ENCODE data around the gene CLNK. TPM values are rescaled to one million over a fixed set of nuclear protein-coding genes. Genes with fewer than 3 reads are reported as not detected.
A peak's percentile ranks its signal among the peaks of the same experiment; 100 is the strongest.
"Not testable (repeated sequence)": the region's sequence is repeated elsewhere in the genome, so short reads cannot be mapped to it uniquely, and the experiment has no call there.

The CLNK gene
- total RNA-seq, 1 experiment from 2014 or later, result not detected

GRCh38 chr4:10576236-10576635, 108.3 kb downstream of the CLNK start:
- no peak overlapping the region for H3K27ac ChIP-seq
- no peaks in the 10 kb centered on the region for H3K36me3 ChIP-seq

GRCh38 chr4:10575414-10575813, 109.2 kb downstream of the CLNK start:
- Histone ChIP-seq H3K27me3 (peaks cover 11% of the 10 kb centered on the region), H3K9me3 (replicated peaks) (no peaks in the 10 kb centered on the region), H3K36me3 (no peaks in the 10 kb centered on the region), H3K4me3 (no peak overlapping the region), H3K4me1 (no peaks in the 10 kb centered on the region), H3K27ac (no peak overlapping the region)
- no peak for DNase-seq

More at GRCh38 chr4:10576236-10576635, 108.3 kb downstream of the CLNK start:
- no peaks in the 10 kb centered on the region for H3K4me1 ChIP-seq
- no peaks in the 10 kb centered on the region for H3K9me3 ChIP-seq (replicated peaks)
- no peak overlapping the region for H3K4me3 ChIP-seq
- peaks cover 10% of the 10 kb centered on the region; the same call in 1 of the 2 replicates for H3K27me3 ChIP-seq
- no peak for DNase-seq

- H3K27me3 ChIP-seq, result peaks cover 14% of the 10 kb centered on the region
- H3K36me3 ChIP-seq; DNase-seq; H3K9me3 ChIP-seq (replicated peaks); H3K4me3 ChIP-seq; H3K4me1 ChIP-seq; H3K27ac ChIP-seq: not testable (repeated sequence)
Measured at GRCh38 chr4:10574553-10574952, 110.0 kb downstream of the CLNK start.

- H3K4me1 ChIP-seq, result no peaks in the 10 kb centered on the region
- H3K36me3 ChIP-seq, result no peaks in the 10 kb centered on the region
- peaks cover 14% of the 10 kb centered on the region for H3K27me3 ChIP-seq
- no peak for DNase-seq
- no peaks in the 10 kb centered on the region for H3K9me3 ChIP-seq (replicated peaks)
- no peak overlapping the region for H3K27ac ChIP-seq
- no peak overlapping the region for H3K4me3 ChIP-seq
Measured at GRCh38 chr4:10571909-10572308, 112.7 kb downstream of the CLNK start.

GRCh38 chr4:10569491-10569890, 115.1 kb downstream of the CLNK start:
- Histone ChIP-seq H3K4me3 (no peak overlapping the region), H3K9me3 (replicated peaks) (no peaks in the 10 kb centered on the region), H3K36me3 (no peaks in the 10 kb centered on the region), H3K27me3 (peaks cover 9% of the 10 kb centered on the region; the same call in 1 of the 2 replicates), H3K4me1 (no peaks in the 10 kb centered on the region), H3K27ac (no peak overlapping the region)
- DNase-seq, result no peak

- H3K9me3 ChIP-seq (replicated peaks), result no peaks in the 10 kb centered on the region
- no peaks in the 10 kb centered on the region for H3K36me3 ChIP-seq
- no peaks in the 10 kb centered on the region for H3K4me1 ChIP-seq
- peaks cover 4% of the 10 kb centered on the region; the same call in 1 of the 2 replicates for H3K27me3 ChIP-seq
- H3K4me3 ChIP-seq, result no peak overlapping the region
- no peak overlapping the region for H3K27ac ChIP-seq
- DNase-seq, result no peak
Measured at GRCh38 chr4:10567766-10568165, 116.8 kb downstream of the CLNK start.

- peaks cover 2% of the 10 kb centered on the region; the same call in 1 of the 2 replicates for H3K27me3 ChIP-seq
- H3K4me1 ChIP-seq, result no peaks in the 10 kb centered on the region
- DNase-seq, result no peak
- no peak overlapping the region for H3K4me3 ChIP-seq
- H3K27ac ChIP-seq, result no peak overlapping the region
- no peaks in the 10 kb centered on the region for H3K36me3 ChIP-seq
- no peaks in the 10 kb centered on the region for H3K9me3 ChIP-seq (replicated peaks)
Measured at GRCh38 chr4:10565166-10565780, 119.3 kb downstream of the CLNK start.

GRCh38 chr4:10554694-10555093, 129.9 kb downstream of the CLNK start:
- H3K27me3 ChIP-seq, result no peaks in the 10 kb centered on the region; the same call in 1 of the 2 replicates
- H3K9me3 ChIP-seq (replicated peaks), result no peaks in the 10 kb centered on the region
- no peaks in the 10 kb centered on the region for H3K36me3 ChIP-seq
- peak; percentile 19 to 71 for DNase-seq
- H3K4me3 ChIP-seq, result no peak overlapping the region
- no peak overlapping the region for H3K27ac ChIP-seq
- no peaks in the 10 kb centered on the region for H3K4me1 ChIP-seq

- DNase-seq, result no peak
- Histone ChIP-seq H3K9me3 (replicated peaks) (no peaks in the 10 kb centered on the region), H3K27me3 (no peaks in the 10 kb centered on the region; the same call in 1 of the 2 replicates), H3K4me3 (no peak overlapping the region), H3K4me1 (no peaks in the 10 kb centered on the region), H3K36me3 (no peaks in the 10 kb centered on the region), H3K27ac (no peak overlapping the region)
Measured at GRCh38 chr4:10554121-10554520, 130.4 kb downstream of the CLNK start.

GRCh38 chr4:10552591-10553280, 131.8 kb downstream of the CLNK start:
- Histone ChIP-seq H3K9me3 (replicated peaks) (no peaks in the 10 kb centered on the region), H3K4me1 (no peaks in the 10 kb centered on the region), H3K27ac (no peak overlapping the region), H3K4me3 (no peak overlapping the region), H3K27me3 (no peaks in the 10 kb centered on the region; the same call in 1 of the 2 replicates), H3K36me3 (no peaks in the 10 kb centered on the region)
- DNase-seq, result no peak

- Histone ChIP-seq H3K27me3 (peaks cover 22% of the 10 kb centered on the region), H3K4me1 (no peaks in the 10 kb centered on the region), H3K36me3 (no peaks in the 10 kb centered on the region), H3K9me3 (replicated peaks) (no peaks in the 10 kb centered on the region; the same call in 1 of the 2 replicates), H3K4me3 (no peak overlapping the region), H3K27ac (no peak overlapping the region)
- peak; percentile 7 to 36 for DNase-seq
Measured at GRCh38 chr4:10535912-10536311, 148.7 kb downstream of the CLNK start.

- DNase-seq, result no peak
- Histone ChIP-seq H3K36me3 (no peaks in the 10 kb centered on the region), H3K27ac (no peak overlapping the region), H3K27me3 (peaks cover 22% of the 10 kb centered on the region), H3K4me3 (no peak overlapping the region), H3K4me1 (no peaks in the 10 kb centered on the region), H3K9me3 (replicated peaks) (no peaks in the 10 kb centered on the region; the same call in 1 of the 2 replicates)
Measured at GRCh38 chr4:10534820-10535219, 149.7 kb downstream of the CLNK start.

GRCh38 chr4:10532155-10532554, 152.4 kb downstream of the CLNK start:
- H3K36me3 ChIP-seq, result no peaks in the 10 kb centered on the region
- H3K4me1 ChIP-seq, result no peaks in the 10 kb centered on the region
- H3K4me3 ChIP-seq, result no peak overlapping the region
- H3K27me3 ChIP-seq, result peaks cover 22% of the 10 kb centered on the region
- no peak overlapping the region for H3K27ac ChIP-seq
- H3K9me3 ChIP-seq (replicated peaks), result no peaks in the 10 kb centered on the region; the same call in 1 of the 2 replicates
- DNase-seq, result no peak

GRCh38 chr4:10530137-10530786, 154.3 kb downstream of the CLNK start:
- Histone ChIP-seq H3K27me3 (peaks cover 31% of the 10 kb centered on the region), H3K9me3 (replicated peaks) (no peaks in the 10 kb centered on the region; the same call in 1 of the 2 replicates), H3K4me3 (no peak overlapping the region), H3K27ac (no peak overlapping the region), H3K4me1 (no peaks in the 10 kb centered on the region), H3K36me3 (no peaks in the 10 kb centered on the region)
- DNase-seq, result no peak

All from SJCRH30 (cell line).